ENCODE data around the gene RGL1. TPM values are rescaled to one million over a fixed set of nuclear protein-coding genes. Genes with fewer than 3 reads are reported as not detected.

Gene RGL1
- total and polyA plus RNA-seq, 7 experiments from 2014 or later = 0.90 to 6.2 (median 2.6) TPM

DNA sequence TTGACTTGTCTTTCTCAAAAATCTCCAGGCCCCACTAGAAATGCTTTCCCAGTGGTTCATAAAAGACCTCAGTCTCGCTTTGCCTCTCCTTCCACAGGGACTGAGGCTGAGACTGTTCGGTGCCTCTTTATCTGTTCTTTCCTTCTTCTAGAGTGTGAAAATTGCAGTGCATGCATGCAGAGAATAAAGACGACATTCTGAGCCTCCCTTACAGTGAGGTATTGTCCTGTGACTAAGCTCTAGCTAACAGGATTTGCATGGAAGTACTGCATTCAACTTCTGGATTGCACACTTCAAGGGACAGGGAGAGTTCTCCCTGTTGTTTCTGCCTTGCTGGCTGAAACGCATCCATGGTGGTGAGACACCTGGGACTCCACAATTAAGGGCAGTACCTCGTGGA, 163.5 kb downstream of the RGL1 start:
- H3K27ac ChIP-seq (ENCODE audit: low read depth, low read length) = no peak overlapping the region
- POLR2A ChIA-PET = interaction anchor here (0.8 kb wide), 1 partner anchor 9 kb away, joined by 4 read pairs; no protein-coding TSS in a partner anchor
- Mint-ChIP-seq H3K27ac (peak overlapping the region in 1 of 9 donors; percentile 42), H3K36me3 (peaks cover 0 to 8% (median 0%) of the 10 kb centered on the region in 5 donors), H3K27me3 (peaks cover 4 to 18% (median 10%) of the 10 kb centered on the region in 5 donors), H3K4me3 (no peak overlapping the region), H3K9me3 (peaks cover 0 to 4% (median 0%) of the 10 kb centered on the region in 11 donors), H3K4me1 (peaks cover 0 to 12% (median 0%) of the 10 kb centered on the region in 7 donors)
- intact Hi-C loops (cut with micrococcal nuclease) = no loop called here
- ATAC-seq = no peak
- CTCF ChIA-PET = no interaction called here
- H3K36me3 ChIP-seq (ENCODE audit: control insufficient read depth in 2 of 3, insufficient read depth in 3 of 3, low read length in 3 of 3) = no peaks in the 10 kb centered on the region
- peaks cover 0 to 19% of the 10 kb centered on the region in 2 donors for H3K4me1 ChIP-seq (ENCODE audit: control insufficient read depth in 2 of 2, insufficient read depth in 2 of 2, low read length in 2 of 2)
- no peak for DNase-seq
- H3K4me3 ChIP-seq (ENCODE audit: low read length) = no peak overlapping the region
- no peaks in the 10 kb centered on the region for H3K9me3 ChIP-seq (ENCODE audit: control insufficient read depth in 2 of 3, low read length in 3 of 3)
- no peaks in the 10 kb centered on the region for H3K27me3 ChIP-seq (ENCODE audit: control insufficient read depth in 2 of 2, insufficient read depth in 2 of 2, low read length in 2 of 2)

GRCh38 chr1:183970516-183971300, 165.8 kb downstream of the RGL1 start:
- intact Hi-C loops (cut with micrococcal nuclease) = no loop called here
- no peak for DNase-seq
- no peak for ATAC-seq
- Mint-ChIP-seq H3K27ac (no peak overlapping the region), H3K36me3 (peaks cover 0 to 8% (median 0%) of the 10 kb centered on the region in 5 donors), H3K9me3 (peaks cover 0 to 7% (median 0%) of the 10 kb centered on the region in 11 donors), H3K4me3 (no peak overlapping the region), H3K4me1 (peaks cover 0 to 9% (median 0%) of the 10 kb centered on the region in 7 donors), H3K27me3 (peaks cover 0 to 12% (median 3%) of the 10 kb centered on the region in 5 donors)
- no peaks in the 10 kb centered on the region for H3K9me3 ChIP-seq (ENCODE audit: control insufficient read depth in 2 of 3, low read length in 3 of 3)
- CTCF ChIA-PET = no interaction called here
- POLR2A ChIA-PET = no interaction called here
- peaks cover 0 to 19% of the 10 kb centered on the region in 2 donors for H3K4me1 ChIP-seq (ENCODE audit: control insufficient read depth in 2 of 2, insufficient read depth in 2 of 2, low read length in 2 of 2)
- no peaks in the 10 kb centered on the region for H3K36me3 ChIP-seq (ENCODE audit: control insufficient read depth in 2 of 3, insufficient read depth in 3 of 3, low read length in 3 of 3)
- no peak overlapping the region for H3K27ac ChIP-seq (ENCODE audit: low read depth, low read length)
- H3K27me3 ChIP-seq (ENCODE audit: control insufficient read depth in 2 of 2, insufficient read depth in 2 of 2, low read length in 2 of 2) = no peaks in the 10 kb centered on the region
- H3K4me3 ChIP-seq (ENCODE audit: low read length) = no peak overlapping the region

- Mint-ChIP-seq H3K4me3 (no peak overlapping the region), H3K4me1 (no peaks in the 10 kb centered on the region), H3K9me3 (peaks cover 0 to 2% (median 0%) of the 10 kb centered on the region in 11 donors), H3K27ac (no peak overlapping the region), H3K36me3 (peaks cover 0 to 2% (median 0%) of the 10 kb centered on the region in 5 donors), H3K27me3 (peaks cover 0 to 16% (median 0%) of the 10 kb centered on the region in 5 donors)
- ChIA-PET POLR2A (no interaction called here), CTCF (no interaction called here)
- intact Hi-C loops (cut with micrococcal nuclease) = no loop called here
- Histone ChIP-seq H3K4me1 (ENCODE audit: control insufficient read depth in 2 of 2, insufficient read depth in 2 of 2, low read length in 2 of 2) (no peaks in the 10 kb centered on the region), H3K36me3 (ENCODE audit: control insufficient read depth in 2 of 3, insufficient read depth in 3 of 3, low read length in 3 of 3) (no peaks in the 10 kb centered on the region), H3K27me3 (ENCODE audit: control insufficient read depth in 2 of 2, insufficient read depth in 2 of 2, low read length in 2 of 2) (no peaks in the 10 kb centered on the region), H3K9me3 (ENCODE audit: control insufficient read depth in 2 of 3, low read length in 3 of 3) (no peaks in the 10 kb centered on the region), H3K27ac (ENCODE audit: low read depth, low read length) (no peak overlapping the region), H3K4me3 (ENCODE audit: low read length) (no peak overlapping the region)
- DNase-seq = no peak
- no peak for ATAC-seq
Observed at GRCh38 chr1:183975651-183976050, 170.7 kb downstream of the RGL1 start.

DNA sequence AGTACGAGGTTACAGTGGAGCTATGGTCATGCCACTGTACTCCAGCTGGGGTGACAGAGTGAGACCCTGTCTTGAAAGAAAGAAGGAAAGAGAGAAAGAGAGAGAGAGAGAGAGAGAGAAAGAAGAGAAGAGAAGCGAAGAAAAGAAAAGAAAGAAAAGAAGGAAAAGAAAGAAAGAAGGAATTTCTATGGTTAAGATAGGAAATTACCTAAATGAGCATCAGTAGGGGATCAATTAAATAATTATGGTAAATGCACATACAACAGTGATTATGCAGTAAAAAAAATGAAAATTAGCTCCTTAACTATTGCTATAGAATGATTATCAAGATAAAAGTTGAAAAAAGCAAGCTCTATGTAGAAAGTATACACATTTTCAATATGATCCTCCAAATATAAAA, 172.8 kb downstream of the RGL1 start:
- Histone ChIP-seq H3K4me3 (ENCODE audit: low read length) (no peak overlapping the region), H3K27ac (ENCODE audit: low read depth, low read length) (no peak overlapping the region), H3K27me3 (ENCODE audit: control insufficient read depth in 2 of 2, insufficient read depth in 2 of 2, low read length in 2 of 2) (no peaks in the 10 kb centered on the region), H3K4me1 (ENCODE audit: control insufficient read depth in 2 of 2, insufficient read depth in 2 of 2, low read length in 2 of 2) (no peaks in the 10 kb centered on the region), H3K36me3 (ENCODE audit: control insufficient read depth in 2 of 3, insufficient read depth in 3 of 3, low read length in 3 of 3) (no peaks in the 10 kb centered on the region), H3K9me3 (ENCODE audit: control insufficient read depth in 2 of 3, low read length in 3 of 3) (no peaks in the 10 kb centered on the region)
- POLR2A ChIA-PET = no interaction called here
- CTCF ChIA-PET = no interaction called here
- peaks cover 0 to 9% (median 0%) of the 10 kb centered on the region in 5 donors for H3K27me3 Mint-ChIP-seq
- H3K4me3 Mint-ChIP-seq = no peak overlapping the region
- peaks cover 0 to 2% (median 0%) of the 10 kb centered on the region in 5 donors for H3K36me3 Mint-ChIP-seq
- H3K4me1 Mint-ChIP-seq = no peaks in the 10 kb centered on the region
- peaks cover 0 to 2% (median 0%) of the 10 kb centered on the region in 11 donors for H3K9me3 Mint-ChIP-seq
- ATAC-seq (no peak), DNase-seq (no peak)
- intact Hi-C loops (cut with micrococcal nuclease) = no loop called here
- H3K27ac Mint-ChIP-seq = peak overlapping the region in 1 of 9 donors; percentile 37

Other genes starting within 250 kb of the RGL1 start
- 100 to 1,000 TPM in 1 of 5 experiments, 10 to 100 TPM in 2, 1 to 10 TPM in 2; 2.2 to 145 (median 15.2) TPM for gene NCF2, start 214.7 kb upstream of the RGL1 start, total RNA-seq
- 1 to 10 TPM in 1 of 2 donors, under 1 TPM in 1; 0.43 to 3.8 TPM for gene NCF2, start 214.7 kb upstream of the RGL1 start, polyA plus RNA-seq
- gene ARPC5, start 169.3 kb upstream of the RGL1 start, total RNA-seq = 100 to 1,000 TPM in 3 of 5 experiments, 10 to 100 TPM in 2; 49.9 to 252 (median 105) TPM
- 100 to 1,000 TPM; 225 to 525 TPM for gene ARPC5, start 169.3 kb upstream of the RGL1 start, polyA plus RNA-seq
- not detected for gene APOBEC4, start 151.8 kb upstream of the RGL1 start, total RNA-seq
- under 1 TPM in 1 of 2 donors, not detected in 1; 0.19 TPM for gene APOBEC4, start 151.8 kb upstream of the RGL1 start, polyA plus RNA-seq
- 1 to 10 TPM in 2 of 5 experiments, under 1 TPM in 3; 0.19 to 2.4 (median 0.30) TPM for gene COLGALT2, start 232.6 kb downstream of the RGL1 start, total RNA-seq
- gene COLGALT2, start 232.6 kb downstream of the RGL1 start, polyA plus RNA-seq = under 1 TPM in 1 of 2 donors, not detected in 1; 0.17 TPM
- 10 to 100 TPM; 12.7 to 48.9 (median 31.1) TPM for gene TSEN15, start 246.6 kb downstream of the RGL1 start, total RNA-seq
- 10 to 100 TPM; 31.6 to 52.4 TPM for gene TSEN15, start 246.6 kb downstream of the RGL1 start, polyA plus RNA-seq

Measured in naive thymus-derived CD4-positive, alpha-beta T cell (primary cell).